ENCODE results near the gene FAM193A. TPM values are rescaled to one million over a fixed set of nuclear protein-coding genes. Genes with fewer than 3 reads are reported as not detected.
A peak's percentile ranks its signal among the peaks of the same experiment; 100 is the strongest.

FAM193A gene
- total and polyA plus RNA-seq, 2 experiments from 2014 or later, result 12.0 to 22.9 TPM

DNA sequence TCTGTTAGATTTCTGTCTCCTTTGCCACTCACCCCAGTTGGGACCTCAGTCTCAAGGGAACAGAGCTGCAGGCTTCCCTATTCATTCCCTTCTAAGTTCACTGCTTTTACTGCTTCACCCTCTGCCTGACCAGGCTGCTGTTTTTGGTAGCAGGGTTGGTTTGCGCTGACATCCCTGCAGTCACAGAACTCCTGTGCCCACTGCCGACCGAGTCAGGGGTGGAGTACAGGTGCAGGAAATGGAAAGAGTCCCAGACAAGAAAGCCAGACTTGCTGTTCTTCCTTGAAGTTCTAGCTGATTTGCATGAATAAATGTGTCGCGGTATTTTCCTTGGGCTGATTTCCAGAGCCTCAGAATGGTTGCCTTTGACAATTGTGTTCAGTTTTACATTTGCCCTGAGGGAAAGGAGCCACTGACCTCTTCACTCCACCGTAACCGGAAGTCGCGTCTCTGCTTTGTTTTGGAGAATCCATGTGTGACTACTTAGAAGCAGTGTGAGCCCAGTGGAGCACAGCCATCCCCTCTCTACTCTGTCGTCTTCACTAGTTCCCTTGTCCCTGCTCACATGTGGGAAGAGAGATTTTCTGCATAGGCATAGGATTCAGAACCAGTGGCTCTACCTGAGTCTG lies 134.9 kb downstream of the FAM193A start:
- DNase-seq (ENCODE audit: low spot score) (no peak), ATAC-seq (no peak)
- H3K4me1 ChIP-seq (ENCODE audit: insufficient read depth), result no peaks in the 10 kb centered on the region
- no peaks in the 10 kb centered on the region for H3K27me3 ChIP-seq (ENCODE audit: insufficient read depth)
- Mint-ChIP-seq H3K9me3 (no peaks in the 10 kb centered on the region), H3K4me3 (no peak overlapping the region), H3K27ac (peak overlapping the region; percentile 44), H3K27me3 (ENCODE audit: insufficient read depth, low read depth, poor library complexity) (peaks cover 2% of the 10 kb centered on the region), H3K4me1 (no peaks in the 10 kb centered on the region; the same call in 1 of the 3 replicates), H3K36me3 (ENCODE audit: low read depth) (peaks cover 47% of the 10 kb centered on the region)
- H3K36me3 ChIP-seq (ENCODE audit: insufficient read depth), result peaks cover 8% of the 10 kb centered on the region
- no peak overlapping the region for H3K4me3 ChIP-seq
- no peak overlapping the region for H3K4me2 ChIP-seq
- no peaks in the 10 kb centered on the region for H3K9me2 ChIP-seq (ENCODE audit: insufficient read depth)
- no peak overlapping the region for H2AFZ ChIP-seq
- peak overlapping the region; percentile 24; the same call in 1 of the 2 replicates for H3K27ac ChIP-seq (ENCODE audit: low read depth)
- H3F3A ChIP-seq (replicated peaks; ENCODE audit: low read depth), result 0 out of 2 replicates have a peak, but pooled peaks cover 3% of the 10 kb centered on the region
- H4K20me1 ChIP-seq (replicated peaks; ENCODE audit: insufficient read depth), result no peaks in the 10 kb centered on the region; the same call in 1 of the 2 replicates
- H3K79me2 ChIP-seq (replicated peaks; ENCODE audit: insufficient read depth), result peaks cover 20% of the 10 kb centered on the region; the same call in 1 of the 2 replicates
- TF ChIP-seq, protein P1, sequence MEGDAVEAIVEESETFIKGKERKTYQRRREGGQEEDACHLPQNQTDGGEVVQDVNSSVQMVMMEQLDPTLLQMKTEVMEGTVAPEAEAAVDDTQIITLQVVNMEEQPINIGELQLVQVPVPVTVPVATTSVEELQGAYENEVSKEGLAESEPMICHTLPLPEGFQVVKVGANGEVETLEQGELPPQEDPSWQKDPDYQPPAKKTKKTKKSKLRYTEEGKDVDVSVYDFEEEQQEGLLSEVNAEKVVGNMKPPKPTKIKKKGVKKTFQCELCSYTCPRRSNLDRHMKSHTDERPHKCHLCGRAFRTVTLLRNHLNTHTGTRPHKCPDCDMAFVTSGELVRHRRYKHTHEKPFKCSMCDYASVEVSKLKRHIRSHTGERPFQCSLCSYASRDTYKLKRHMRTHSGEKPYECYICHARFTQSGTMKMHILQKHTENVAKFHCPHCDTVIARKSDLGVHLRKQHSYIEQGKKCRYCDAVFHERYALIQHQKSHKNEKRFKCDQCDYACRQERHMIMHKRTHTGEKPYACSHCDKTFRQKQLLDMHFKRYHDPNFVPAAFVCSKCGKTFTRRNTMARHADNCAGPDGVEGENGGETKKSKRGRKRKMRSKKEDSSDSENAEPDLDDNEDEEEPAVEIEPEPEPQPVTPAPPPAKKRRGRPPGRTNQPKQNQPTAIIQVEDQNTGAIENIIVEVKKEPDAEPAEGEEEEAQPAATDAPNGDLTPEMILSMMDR (conservative IDR thresholded peaks at IDR 0.05; ENCODE audit: low read depth in 2 of 2), result no peak
- TF ChIP-seq STAT1 (IDR thresholded peaks at IDR 0.05; ENCODE audit: unreplicated experiment) (no peak), ZNF331 (CRISPR knock-in tag; IDR thresholded peaks at IDR 0.05; ENCODE audit: low read depth) (no peak), ZNF114 (CRISPR knock-in tag; IDR thresholded peaks at IDR 0.05) (no peak), CREB1 (CRISPR knock-in tag; IDR thresholded peaks at IDR 0.05; ENCODE audit: low read depth) (no peak), POLR2AphosphoS5 (IDR thresholded peaks at IDR 0.05; ENCODE audit: low read depth) (no peak), EZH2 (IDR thresholded peaks at IDR 0.05; ENCODE audit: low read depth, unreplicated experiment) (no peak), NANOG (IDR thresholded peaks at IDR 0.05; ENCODE audit: borderline replicate concordance) (no peak), JUNB (IDR thresholded peaks at IDR 0.05; ENCODE audit: unreplicated experiment) (no peak)
- TF ChIP-seq, protein P2, sequence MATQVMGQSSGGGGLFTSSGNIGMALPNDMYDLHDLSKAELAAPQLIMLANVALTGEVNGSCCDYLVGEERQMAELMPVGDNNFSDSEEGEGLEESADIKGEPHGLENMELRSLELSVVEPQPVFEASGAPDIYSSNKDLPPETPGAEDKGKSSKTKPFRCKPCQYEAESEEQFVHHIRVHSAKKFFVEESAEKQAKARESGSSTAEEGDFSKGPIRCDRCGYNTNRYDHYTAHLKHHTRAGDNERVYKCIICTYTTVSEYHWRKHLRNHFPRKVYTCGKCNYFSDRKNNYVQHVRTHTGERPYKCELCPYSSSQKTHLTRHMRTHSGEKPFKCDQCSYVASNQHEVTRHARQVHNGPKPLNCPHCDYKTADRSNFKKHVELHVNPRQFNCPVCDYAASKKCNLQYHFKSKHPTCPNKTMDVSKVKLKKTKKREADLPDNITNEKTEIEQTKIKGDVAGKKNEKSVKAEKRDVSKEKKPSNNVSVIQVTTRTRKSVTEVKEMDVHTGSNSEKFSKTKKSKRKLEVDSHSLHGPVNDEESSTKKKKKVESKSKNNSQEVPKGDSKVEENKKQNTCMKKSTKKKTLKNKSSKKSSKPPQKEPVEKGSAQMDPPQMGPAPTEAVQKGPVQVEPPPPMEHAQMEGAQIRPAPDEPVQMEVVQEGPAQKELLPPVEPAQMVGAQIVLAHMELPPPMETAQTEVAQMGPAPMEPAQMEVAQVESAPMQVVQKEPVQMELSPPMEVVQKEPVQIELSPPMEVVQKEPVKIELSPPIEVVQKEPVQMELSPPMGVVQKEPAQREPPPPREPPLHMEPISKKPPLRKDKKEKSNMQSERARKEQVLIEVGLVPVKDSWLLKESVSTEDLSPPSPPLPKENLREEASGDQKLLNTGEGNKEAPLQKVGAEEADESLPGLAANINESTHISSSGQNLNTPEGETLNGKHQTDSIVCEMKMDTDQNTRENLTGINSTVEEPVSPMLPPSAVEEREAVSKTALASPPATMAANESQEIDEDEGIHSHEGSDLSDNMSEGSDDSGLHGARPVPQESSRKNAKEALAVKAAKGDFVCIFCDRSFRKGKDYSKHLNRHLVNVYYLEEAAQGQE (IDR thresholded peaks at IDR 0.05; ENCODE audit: unreplicated experiment), result no peak
- TF ChIP-seq, protein P3, sequence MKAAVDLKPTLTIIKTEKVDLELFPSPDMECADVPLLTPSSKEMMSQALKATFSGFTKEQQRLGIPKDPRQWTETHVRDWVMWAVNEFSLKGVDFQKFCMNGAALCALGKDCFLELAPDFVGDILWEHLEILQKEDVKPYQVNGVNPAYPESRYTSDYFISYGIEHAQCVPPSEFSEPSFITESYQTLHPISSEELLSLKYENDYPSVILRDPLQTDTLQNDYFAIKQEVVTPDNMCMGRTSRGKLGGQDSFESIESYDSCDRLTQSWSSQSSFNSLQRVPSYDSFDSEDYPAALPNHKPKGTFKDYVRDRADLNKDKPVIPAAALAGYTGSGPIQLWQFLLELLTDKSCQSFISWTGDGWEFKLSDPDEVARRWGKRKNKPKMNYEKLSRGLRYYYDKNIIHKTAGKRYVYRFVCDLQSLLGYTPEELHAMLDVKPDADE (IDR thresholded peaks at IDR 0.05), result no peak
- TF ChIP-seq, protein P4, sequence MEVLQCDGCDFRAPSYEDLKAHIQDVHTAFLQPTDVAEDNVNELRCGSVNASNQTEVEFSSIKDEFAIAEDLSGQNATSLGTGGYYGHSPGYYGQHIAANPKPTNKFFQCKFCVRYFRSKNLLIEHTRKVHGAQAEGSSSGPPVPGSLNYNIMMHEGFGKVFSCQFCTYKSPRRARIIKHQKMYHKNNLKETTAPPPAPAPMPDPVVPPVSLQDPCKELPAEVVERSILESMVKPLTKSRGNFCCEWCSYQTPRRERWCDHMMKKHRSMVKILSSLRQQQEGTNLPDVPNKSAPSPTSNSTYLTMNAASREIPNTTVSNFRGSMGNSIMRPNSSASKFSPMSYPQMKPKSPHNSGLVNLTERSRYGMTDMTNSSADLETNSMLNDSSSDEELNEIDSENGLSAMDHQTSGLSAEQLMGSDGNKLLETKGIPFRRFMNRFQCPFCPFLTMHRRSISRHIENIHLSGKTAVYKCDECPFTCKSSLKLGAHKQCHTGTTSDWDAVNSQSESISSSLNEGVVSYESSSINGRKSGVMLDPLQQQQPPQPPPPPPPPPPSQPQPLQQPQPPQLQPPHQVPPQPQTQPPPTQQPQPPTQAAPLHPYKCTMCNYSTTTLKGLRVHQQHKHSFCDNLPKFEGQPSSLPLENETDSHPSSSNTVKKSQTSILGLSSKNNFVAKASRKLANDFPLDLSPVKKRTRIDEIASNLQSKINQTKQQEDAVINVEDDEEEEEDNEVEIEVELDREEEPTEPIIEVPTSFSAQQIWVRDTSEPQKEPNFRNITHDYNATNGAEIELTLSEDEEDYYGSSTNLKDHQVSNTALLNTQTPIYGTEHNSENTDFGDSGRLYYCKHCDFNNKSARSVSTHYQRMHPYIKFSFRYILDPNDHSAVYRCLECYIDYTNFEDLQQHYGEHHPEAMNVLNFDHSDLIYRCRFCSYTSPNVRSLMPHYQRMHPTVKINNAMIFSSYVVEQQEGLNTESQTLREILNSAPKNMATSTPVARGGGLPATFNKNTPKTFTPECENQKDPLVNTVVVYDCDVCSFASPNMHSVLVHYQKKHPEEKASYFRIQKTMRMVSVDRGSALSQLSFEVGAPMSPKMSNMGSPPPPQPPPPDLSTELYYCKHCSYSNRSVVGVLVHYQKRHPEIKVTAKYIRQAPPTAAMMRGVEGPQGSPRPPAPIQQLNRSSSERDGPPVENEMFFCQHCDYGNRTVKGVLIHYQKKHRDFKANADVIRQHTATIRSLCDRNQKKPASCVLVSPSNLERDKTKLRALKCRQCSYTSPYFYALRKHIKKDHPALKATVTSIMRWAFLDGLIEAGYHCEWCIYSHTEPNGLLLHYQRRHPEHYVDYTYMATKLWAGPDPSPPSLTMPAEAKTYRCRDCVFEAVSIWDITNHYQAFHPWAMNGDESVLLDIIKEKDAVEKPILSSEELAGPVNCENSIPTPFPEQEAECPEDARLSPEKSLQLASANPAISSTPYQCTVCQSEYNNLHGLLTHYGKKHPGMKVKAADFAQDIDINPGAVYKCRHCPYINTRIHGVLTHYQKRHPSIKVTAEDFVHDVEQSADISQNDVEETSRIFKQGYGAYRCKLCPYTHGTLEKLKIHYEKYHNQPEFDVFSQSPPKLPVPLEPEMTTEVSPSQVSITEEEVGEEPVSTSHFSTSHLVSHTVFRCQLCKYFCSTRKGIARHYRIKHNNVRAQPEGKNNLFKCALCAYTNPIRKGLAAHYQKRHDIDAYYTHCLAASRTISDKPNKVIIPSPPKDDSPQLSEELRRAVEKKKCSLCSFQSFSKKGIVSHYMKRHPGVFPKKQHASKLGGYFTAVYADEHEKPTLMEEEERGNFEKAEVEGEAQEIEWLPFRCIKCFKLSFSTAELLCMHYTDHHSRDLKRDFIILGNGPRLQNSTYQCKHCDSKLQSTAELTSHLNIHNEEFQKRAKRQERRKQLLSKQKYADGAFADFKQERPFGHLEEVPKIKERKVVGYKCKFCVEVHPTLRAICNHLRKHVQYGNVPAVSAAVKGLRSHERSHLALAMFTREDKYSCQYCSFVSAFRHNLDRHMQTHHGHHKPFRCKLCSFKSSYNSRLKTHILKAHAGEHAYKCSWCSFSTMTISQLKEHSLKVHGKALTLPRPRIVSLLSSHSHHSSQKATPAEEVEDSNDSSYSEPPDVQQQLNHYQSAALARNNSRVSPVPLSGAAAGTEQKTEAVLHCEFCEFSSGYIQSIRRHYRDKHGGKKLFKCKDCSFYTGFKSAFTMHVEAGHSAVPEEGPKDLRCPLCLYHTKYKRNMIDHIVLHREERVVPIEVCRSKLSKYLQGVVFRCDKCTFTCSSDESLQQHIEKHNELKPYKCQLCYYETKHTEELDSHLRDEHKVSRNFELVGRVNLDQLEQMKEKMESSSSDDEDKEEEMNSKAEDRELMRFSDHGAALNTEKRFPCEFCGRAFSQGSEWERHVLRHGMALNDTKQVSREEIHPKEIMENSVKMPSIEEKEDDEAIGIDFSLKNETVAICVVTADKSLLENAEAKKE (CRISPR knock-in tag; IDR thresholded peaks at IDR 0.05), result no peak
